HepG2 (cell line): ENCODE results near the gene CMTM5. TPM values are rescaled to one million over a fixed set of nuclear protein-coding genes. Genes with fewer than 3 reads are reported as not detected.

Experiments
- MTF2 ChIP-seq: sonication (generic); formaldehyde crosslinking; IDR thresholded peaks from 2 replicates; pipeline ENCODE4 v1.5.0; 2020; ENCODE audit warnings: missing genetic modification reagents, borderline replicate concordance
- MYC ChIP-seq: sonication (generic); formaldehyde crosslinking; IDR thresholded peaks from 2 replicates; pipeline ENCODE4 v1.9.0; 2021; ENCODE audit warnings: missing genetic modification reagents, borderline replicate concordance
- NFIB ChIP-seq: sonication (generic); formaldehyde crosslinking; IDR thresholded peaks from 2 replicates; pipeline ENCODE4 v1.9.0; 2021; ENCODE audit warnings: missing genetic modification reagents, mild to moderate bottlenecking, borderline replicate concordance
- NONO ChIP-seq, 2 experiments: fragments of 450-650 bp in 1 of 2; sonication (generic) in 1 of 2; formaldehyde crosslinking in 1 of 2; IDR thresholded peaks in 1 of 2; conservative IDR thresholded peaks in 1 of 2; 2 replicates each; pipeline versions ENCODE4 v1.6.1 to v1.8.0; 2017 to 2022; ENCODE audit warnings: mild to moderate bottlenecking in 1 of 2, missing genetic modification reagents in 1 of 2, moderate library complexity in 1 of 2
- SIX4 ChIP-seq: sonication (generic); formaldehyde crosslinking; IDR thresholded peaks from 2 replicates; pipeline ENCODE4 v1.4.0; 2020; ENCODE audit warnings: missing genetic modification reagents
- SMARCC2 ChIP-seq: fragments of 450-650 bp; IDR thresholded peaks from 2 replicates; pipeline ENCODE4 v1.6.1; 2017; ENCODE audit warnings: antibody characterized with exemption, mild to moderate bottlenecking
- SMC3 ChIP-seq: IDR thresholded peaks from 2 replicates; pipeline ENCODE4 v1.6.1; 2011; ENCODE audit warnings: low read length, improper control_type of control experiment
- SNRNP70 ChIP-seq: fragments of 200-400 bp; formaldehyde crosslinking; IDR thresholded peaks from 2 replicates; pipeline ENCODE4 v1.6.1; 2017; ENCODE audit warnings: mild to moderate bottlenecking, low read depth, low read length, moderate library complexity
- SRSF1 ChIP-seq: fragments of 200-400 bp; formaldehyde crosslinking; optimal IDR thresholded peaks from 2 replicates; pipeline ENCODE3; 2017; ENCODE audit warnings: mild to moderate bottlenecking, low read depth, low read length, moderate library complexity
- ZEB1 ChIP-seq: IDR thresholded peaks from 2 replicates; pipeline ENCODE4 v1.6.1; 2012; ENCODE audit warnings: mild to moderate bottlenecking, low read depth, inconsistent platforms; ENCODE audit not compliant: insufficient replicate concordance
- ZMYM4 ChIP-seq: sonication (generic); formaldehyde crosslinking; IDR thresholded peaks from 2 replicates; pipeline ENCODE4 v1.8.1; 2023; ENCODE audit warnings: mild to moderate bottlenecking, missing genetic modification reagents
- ZNF256 ChIP-seq: sonication (generic); formaldehyde crosslinking; conservative IDR thresholded peaks from 2 replicates; pipeline ENCODE4 v1.4.0; 2020; ENCODE audit warnings: missing genetic modification reagents
- ZNF335 ChIP-seq: sonication (generic); formaldehyde crosslinking; IDR thresholded peaks from 2 replicates; pipeline ENCODE4 v1.4.0; 2020; ENCODE audit warnings: missing genetic modification reagents
- ZNF350 ChIP-seq: sonication (generic); formaldehyde crosslinking; IDR thresholded peaks from 2 replicates; pipeline ENCODE4 v1.4.0; 2020; ENCODE audit warnings: mild to moderate bottlenecking, low read depth, missing genetic modification reagents, borderline replicate concordance
- polyA plus RNA-seq, 8 experiments: library from polyadenylated mRNA; depleted of rRNA in 3 of 8; stranded (reverse) in 7 of 8; unstranded in 1 of 8; fragments of >200 nt; fragmentation: Illumina TruSeq in 4 of 8; extraction: Trizol in 4 of 8; gene quantifications; 2 replicates each; pipeline versions ENCODE4 v1.2.1 to v1.2.3, GENCODE V29; 2011 to 2016; ENCODE audit warnings: low read depth in 4 of 8, missing spikeins in 1 of 8, mixed read lengths in 1 of 8; ENCODE audit not compliant: insufficient read depth in 1 of 8
- total RNA-seq, 5 experiments: library from RNA; depleted of rRNA; stranded (reverse); fragments of >200 nt; fragmentation: Illumina TruSeq; extraction: Trizol; gene quantifications; 2 replicates each; pipeline ENCODE4 v1.2.3, GENCODE V29; 2016; ENCODE audit warnings: low read depth in 1 of 5
- TF ChIP-seq, protein P1 (sequence below): sonication (generic); formaldehyde crosslinking; IDR thresholded peaks from 2 replicates; pipeline ENCODE4 v1.5.1; 2020; ENCODE audit warnings: mild to moderate bottlenecking, missing genetic modification reagents, moderate library complexity
- TF ChIP-seq, protein P2 (sequence below): sonication (generic); formaldehyde crosslinking; IDR thresholded peaks from 2 replicates; pipeline ENCODE4 v1.4.0; 2020; ENCODE audit warnings: missing genetic modification reagents
- TF ChIP-seq, protein P3 (sequence below): sonication (generic); formaldehyde crosslinking; IDR thresholded peaks from 2 replicates; pipeline ENCODE4 v1.8.0; 2022; ENCODE audit warnings: mild to moderate bottlenecking, missing genetic modification reagents, moderate library complexity
- TF ChIP-seq, protein P4 (sequence below): sonication (generic); formaldehyde crosslinking; IDR thresholded peaks from 2 replicates; pipeline ENCODE4 v1.8.0; 2022; ENCODE audit warnings: low read depth, missing genetic modification reagents
- TF ChIP-seq, protein P5 (sequence below): sonication (generic); formaldehyde crosslinking; IDR thresholded peaks from 2 replicates; pipeline ENCODE4 v1.4.0; 2020; ENCODE audit warnings: missing genetic modification reagents, borderline replicate concordance

Gene CMTM5
- total and polyA plus RNA-seq, 2 of the 13 experiments (the other 11 are each of a cell fraction or from before 2014, with no cell fraction given): not detected

DNA sequence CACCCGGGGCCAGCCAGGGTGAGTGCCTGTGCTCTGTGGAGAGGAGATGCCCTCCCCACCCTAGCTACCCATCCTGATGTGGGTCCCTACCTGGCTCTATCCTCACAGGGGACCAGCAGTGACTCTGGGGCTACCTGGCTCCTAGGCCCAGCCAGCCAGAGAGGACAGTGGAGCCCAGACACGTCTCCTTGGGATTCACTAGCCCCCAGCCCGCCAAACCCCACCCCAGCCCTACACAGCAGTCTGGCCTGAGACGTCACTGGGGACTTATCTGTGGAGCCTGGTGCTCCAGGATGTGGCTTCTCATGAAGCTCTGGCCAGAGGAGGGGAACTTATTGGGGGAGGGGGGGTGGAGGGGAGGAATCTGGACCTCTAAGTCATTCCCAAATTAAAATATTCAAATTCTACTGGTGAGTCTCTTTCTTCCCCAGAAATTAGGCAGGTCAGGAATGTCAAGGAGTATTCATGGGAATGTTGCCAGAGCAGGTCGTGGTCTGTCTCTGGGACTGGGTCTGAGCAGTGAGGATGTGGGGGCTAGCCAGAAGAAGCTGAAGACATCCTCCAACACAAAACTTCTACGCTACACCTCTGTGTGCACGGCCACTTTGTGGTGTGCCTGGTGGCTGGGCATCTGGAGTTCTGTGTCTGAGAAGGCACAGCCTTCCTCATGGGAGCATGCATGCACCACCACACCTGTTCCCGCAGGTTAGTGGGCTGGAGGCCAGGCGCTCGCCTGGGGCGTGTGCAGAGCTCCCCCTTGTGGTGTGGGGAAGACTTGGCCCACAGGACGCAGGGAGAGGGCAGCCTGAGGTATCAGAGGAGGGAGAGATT lies 2.7 kb downstream of the CMTM5 start (continued):
- TF ChIP-seq, protein P1, sequence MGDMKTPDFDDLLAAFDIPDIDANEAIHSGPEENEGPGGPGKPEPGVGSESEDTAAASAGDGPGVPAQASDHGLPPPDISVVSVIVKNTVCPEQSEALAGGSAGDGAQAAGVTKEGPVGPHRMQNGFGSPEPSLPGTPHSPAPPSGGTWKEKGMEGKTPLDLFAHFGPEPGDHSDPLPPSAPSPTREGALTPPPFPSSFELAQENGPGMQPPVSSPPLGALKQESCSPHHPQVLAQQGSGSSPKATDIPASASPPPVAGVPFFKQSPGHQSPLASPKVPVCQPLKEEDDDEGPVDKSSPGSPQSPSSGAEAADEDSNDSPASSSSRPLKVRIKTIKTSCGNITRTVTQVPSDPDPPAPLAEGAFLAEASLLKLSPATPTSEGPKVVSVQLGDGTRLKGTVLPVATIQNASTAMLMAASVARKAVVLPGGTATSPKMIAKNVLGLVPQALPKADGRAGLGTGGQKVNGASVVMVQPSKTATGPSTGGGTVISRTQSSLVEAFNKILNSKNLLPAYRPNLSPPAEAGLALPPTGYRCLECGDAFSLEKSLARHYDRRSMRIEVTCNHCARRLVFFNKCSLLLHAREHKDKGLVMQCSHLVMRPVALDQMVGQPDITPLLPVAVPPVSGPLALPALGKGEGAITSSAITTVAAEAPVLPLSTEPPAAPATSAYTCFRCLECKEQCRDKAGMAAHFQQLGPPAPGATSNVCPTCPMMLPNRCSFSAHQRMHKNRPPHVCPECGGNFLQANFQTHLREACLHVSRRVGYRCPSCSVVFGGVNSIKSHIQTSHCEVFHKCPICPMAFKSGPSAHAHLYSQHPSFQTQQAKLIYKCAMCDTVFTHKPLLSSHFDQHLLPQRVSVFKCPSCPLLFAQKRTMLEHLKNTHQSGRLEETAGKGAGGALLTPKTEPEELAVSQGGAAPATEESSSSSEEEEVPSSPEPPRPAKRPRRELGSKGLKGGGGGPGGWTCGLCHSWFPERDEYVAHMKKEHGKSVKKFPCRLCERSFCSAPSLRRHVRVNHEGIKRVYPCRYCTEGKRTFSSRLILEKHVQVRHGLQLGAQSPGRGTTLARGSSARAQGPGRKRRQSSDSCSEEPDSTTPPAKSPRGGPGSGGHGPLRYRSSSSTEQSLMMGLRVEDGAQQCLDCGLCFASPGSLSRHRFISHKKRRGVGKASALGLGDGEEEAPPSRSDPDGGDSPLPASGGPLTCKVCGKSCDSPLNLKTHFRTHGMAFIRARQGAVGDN (CRISPR knock-in tag): peak; percentile 54
- TF ChIP-seq MYC (CRISPR knock-in tag): peak; percentile 53; the same call in 1 of the 2 replicates
- TF ChIP-seq ZEB1: no peak
- TF ChIP-seq, protein P2, sequence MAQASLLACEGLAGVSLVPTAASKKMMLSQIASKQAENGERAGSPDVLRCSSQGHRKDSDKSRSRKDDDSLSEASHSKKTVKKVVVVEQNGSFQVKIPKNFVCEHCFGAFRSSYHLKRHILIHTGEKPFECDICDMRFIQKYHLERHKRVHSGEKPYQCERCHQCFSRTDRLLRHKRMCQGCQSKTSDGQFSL (CRISPR knock-in tag): 0 out of 2 replicates have a peak, but pooled peaks have one; percentile 61
- TF ChIP-seq NFIB (CRISPR knock-in tag): no peak
- TF ChIP-seq NONO (IDR thresholded peaks at IDR 0.05): no peak
- peak; percentile 62; the same call in 1 of the 2 replicates for TF ChIP-seq NONO (CRISPR knock-in tag; conservative IDR thresholded peaks at IDR 0.05)
- TF ChIP-seq ZNF256 (CRISPR knock-in tag): 0 out of 2 replicates have a peak, but pooled peaks have one; percentile 79
- TF ChIP-seq ZNF335 (CRISPR knock-in tag): no peak
- no peak for TF ChIP-seq SMARCC2
- TF ChIP-seq ZMYM4 (CRISPR knock-in tag): peak; percentile 54; the same call in 1 of the 2 replicates
- TF ChIP-seq MTF2 (CRISPR knock-in tag): peak; percentile 94; the same call in 1 of the 2 replicates
- TF ChIP-seq, protein P3, sequence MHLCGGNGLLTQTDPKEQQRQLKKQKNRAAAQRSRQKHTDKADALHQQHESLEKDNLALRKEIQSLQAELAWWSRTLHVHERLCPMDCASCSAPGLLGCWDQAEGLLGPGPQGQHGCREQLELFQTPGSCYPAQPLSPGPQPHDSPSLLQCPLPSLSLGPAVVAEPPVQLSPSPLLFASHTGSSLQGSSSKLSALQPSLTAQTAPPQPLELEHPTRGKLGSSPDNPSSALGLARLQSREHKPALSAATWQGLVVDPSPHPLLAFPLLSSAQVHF (CRISPR knock-in tag): peak; percentile 56; the same call in 1 of the 2 replicates
- TF ChIP-seq ZNF350 (CRISPR knock-in tag): peak; percentile 79
- TF ChIP-seq SIX4: 0 out of 2 replicates have a peak, but pooled peaks have one; percentile 15
- no peak for TF ChIP-seq SNRNP70
- no peak for TF ChIP-seq SRSF1
- TF ChIP-seq, protein P4, sequence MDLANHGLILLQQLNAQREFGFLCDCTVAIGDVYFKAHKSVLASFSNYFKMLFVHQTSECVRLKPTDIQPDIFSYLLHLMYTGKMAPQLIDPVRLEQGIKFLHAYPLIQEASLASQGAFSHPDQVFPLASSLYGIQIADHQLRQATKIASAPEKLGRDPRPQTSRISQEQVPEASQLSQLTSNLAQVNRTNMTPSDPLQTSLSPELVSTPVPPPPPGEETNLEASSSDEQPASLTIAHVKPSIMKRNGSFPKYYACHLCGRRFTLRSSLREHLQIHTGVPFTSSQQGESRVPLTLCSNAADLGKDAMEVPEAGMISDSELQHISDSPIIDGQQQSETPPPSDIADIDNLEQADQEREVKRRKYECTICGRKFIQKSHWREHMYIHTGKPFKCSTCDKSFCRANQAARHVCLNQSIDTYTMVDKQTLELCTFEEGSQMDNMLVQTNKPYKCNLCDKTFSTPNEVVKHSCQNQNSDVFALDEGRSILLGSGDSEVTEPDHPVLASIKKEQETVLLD (CRISPR knock-in tag): no peak
- peak; percentile 89 for TF ChIP-seq SMC3
- TF ChIP-seq, protein P5, sequence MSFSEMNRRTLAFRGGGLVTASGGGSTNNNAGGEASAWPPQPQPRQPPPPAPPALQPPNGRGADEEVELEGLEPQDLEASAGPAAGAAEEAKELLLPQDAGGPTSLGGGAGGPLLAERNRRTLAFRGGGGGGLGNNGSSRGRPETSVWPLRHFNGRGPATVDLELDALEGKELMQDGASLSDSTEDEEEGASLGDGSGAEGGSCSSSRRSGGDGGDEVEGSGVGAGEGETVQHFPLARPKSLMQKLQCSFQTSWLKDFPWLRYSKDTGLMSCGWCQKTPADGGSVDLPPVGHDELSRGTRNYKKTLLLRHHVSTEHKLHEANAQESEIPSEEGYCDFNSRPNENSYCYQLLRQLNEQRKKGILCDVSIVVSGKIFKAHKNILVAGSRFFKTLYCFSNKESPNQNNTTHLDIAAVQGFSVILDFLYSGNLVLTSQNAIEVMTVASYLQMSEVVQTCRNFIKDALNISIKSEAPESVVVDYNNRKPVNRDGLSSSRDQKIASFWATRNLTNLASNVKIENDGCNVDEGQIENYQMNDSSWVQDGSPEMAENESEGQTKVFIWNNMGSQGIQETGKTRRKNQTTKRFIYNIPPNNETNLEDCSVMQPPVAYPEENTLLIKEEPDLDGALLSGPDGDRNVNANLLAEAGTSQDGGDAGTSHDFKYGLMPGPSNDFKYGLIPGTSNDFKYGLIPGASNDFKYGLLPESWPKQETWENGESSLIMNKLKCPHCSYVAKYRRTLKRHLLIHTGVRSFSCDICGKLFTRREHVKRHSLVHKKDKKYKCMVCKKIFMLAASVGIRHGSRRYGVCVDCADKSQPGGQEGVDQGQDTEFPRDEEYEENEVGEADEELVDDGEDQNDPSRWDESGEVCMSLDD (CRISPR knock-in tag): no peak
